ENCODE results near the gene AGPS. TPM values are rescaled to one million over a fixed set of nuclear protein-coding genes. Genes with fewer than 3 reads are reported as not detected.
"Not testable (repeated sequence)": the region's sequence is repeated elsewhere in the genome, so short reads cannot be mapped to it uniquely, and the experiment has no call there.

AGPS gene
- total and polyA plus RNA-seq, 7 experiments from 2014 or later, result 11.8 to 60.4 (median 21.8) TPM

DNA sequence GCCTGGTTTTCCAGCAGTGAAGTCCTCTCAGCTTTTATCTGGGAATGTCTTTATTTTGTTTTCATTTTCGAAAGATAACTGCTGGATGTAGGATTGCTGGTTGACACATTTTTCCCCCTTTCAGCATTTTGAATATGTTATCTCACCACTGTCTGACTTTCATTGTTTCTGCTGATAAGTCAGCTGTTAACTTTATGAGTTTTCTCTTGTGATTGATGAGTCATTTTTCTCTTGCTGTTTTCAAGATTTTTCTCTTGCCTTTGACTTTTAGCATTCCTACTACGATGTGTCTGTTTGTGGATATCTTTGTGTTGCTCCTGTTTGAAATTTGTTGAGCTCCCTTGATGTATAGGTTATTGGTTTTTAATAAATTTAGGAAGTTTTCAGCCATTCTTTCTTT lies 85.5 kb downstream of the AGPS start:
- H3K4me3 ChIP-seq (ENCODE audit: low read length), result no peak overlapping the region
- no peaks in the 10 kb centered on the region for H3K9me3 ChIP-seq (ENCODE audit: control insufficient read depth in 2 of 3, low read length in 3 of 3)
- H3K4me1 ChIP-seq (ENCODE audit: control insufficient read depth in 2 of 2, insufficient read depth in 2 of 2, low read length in 2 of 2), result no peaks in the 10 kb centered on the region
- intact Hi-C loops (cut with micrococcal nuclease), result no loop called here
- H3K27ac Mint-ChIP-seq, result no peak overlapping the region
- H3K9me3 Mint-ChIP-seq, result peaks cover 0 to 16% (median 6%) of the 10 kb centered on the region in 11 donors
- ChIA-PET CTCF (no interaction called here), POLR2A (no interaction called here)
- no peaks in the 10 kb centered on the region for H3K27me3 ChIP-seq (ENCODE audit: control insufficient read depth in 2 of 2, insufficient read depth in 2 of 2, low read length in 2 of 2)
- peaks cover 9 to 64% (median 59%) of the 10 kb centered on the region in 5 donors for H3K36me3 Mint-ChIP-seq
- ATAC-seq, result no peak
- H3K4me3 Mint-ChIP-seq, result no peak overlapping the region
- H3K27me3 Mint-ChIP-seq, result no peaks in the 10 kb centered on the region
- DNase-seq, result no peak
- no peak overlapping the region for H3K27ac ChIP-seq (ENCODE audit: low read depth, low read length)
- H3K4me1 Mint-ChIP-seq, result peaks cover 0 to 1% (median 0%) of the 10 kb centered on the region in 7 donors
- peaks cover 0 to 4% (median 0%) of the 10 kb centered on the region in 3 experiments for H3K36me3 ChIP-seq (ENCODE audit: control insufficient read depth in 2 of 3, insufficient read depth in 3 of 3, low read length in 3 of 3)

DNA sequence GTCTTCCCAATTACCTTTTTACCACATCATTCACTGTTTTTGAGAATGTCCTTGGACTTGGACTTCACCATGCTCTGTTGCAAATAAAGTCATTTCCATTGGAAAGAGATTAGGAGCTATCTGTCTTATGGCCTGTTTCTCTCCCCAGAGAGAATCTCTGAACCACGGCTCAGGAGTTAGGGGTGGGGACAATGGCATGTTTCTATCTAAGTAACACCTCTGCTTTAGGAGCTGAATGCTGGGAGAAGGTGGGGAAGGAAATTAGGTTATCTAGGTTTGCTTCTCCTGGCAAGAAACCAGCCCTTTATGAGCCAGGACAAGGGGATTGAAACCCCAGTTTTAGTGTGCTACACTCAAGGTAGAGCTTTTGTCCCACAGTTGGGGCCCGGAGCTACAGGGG lies 86.3 kb downstream of the AGPS start:
- Histone ChIP-seq H3K27me3 (ENCODE audit: control insufficient read depth in 2 of 2, insufficient read depth in 2 of 2, low read length in 2 of 2) (no peaks in the 10 kb centered on the region), H3K4me1 (ENCODE audit: control insufficient read depth in 2 of 2, insufficient read depth in 2 of 2, low read length in 2 of 2) (no peaks in the 10 kb centered on the region), H3K4me3 (ENCODE audit: low read length) (no peak overlapping the region), H3K9me3 (ENCODE audit: control insufficient read depth in 2 of 3, low read length in 3 of 3) (no peaks in the 10 kb centered on the region), H3K36me3 (ENCODE audit: control insufficient read depth in 2 of 3, insufficient read depth in 3 of 3, low read length in 3 of 3) (peaks cover 0 to 4% (median 0%) of the 10 kb centered on the region in 3 experiments), H3K27ac (ENCODE audit: low read depth, low read length) (no peak overlapping the region)
- POLR2A ChIA-PET, result no interaction called here
- CTCF ChIA-PET, result no interaction called here
- no peak for ATAC-seq
- no peak overlapping the region for H3K27ac Mint-ChIP-seq
- peaks cover 9 to 69% (median 65%) of the 10 kb centered on the region in 5 donors for H3K36me3 Mint-ChIP-seq
- no peak for DNase-seq
- peaks cover 0 to 16% (median 6%) of the 10 kb centered on the region in 11 donors for H3K9me3 Mint-ChIP-seq
- no peak overlapping the region for H3K4me3 Mint-ChIP-seq
- H3K4me1 Mint-ChIP-seq, result no peaks in the 10 kb centered on the region
- intact Hi-C loops (cut with micrococcal nuclease), result no loop called here
- no peaks in the 10 kb centered on the region for H3K27me3 Mint-ChIP-seq

DNA sequence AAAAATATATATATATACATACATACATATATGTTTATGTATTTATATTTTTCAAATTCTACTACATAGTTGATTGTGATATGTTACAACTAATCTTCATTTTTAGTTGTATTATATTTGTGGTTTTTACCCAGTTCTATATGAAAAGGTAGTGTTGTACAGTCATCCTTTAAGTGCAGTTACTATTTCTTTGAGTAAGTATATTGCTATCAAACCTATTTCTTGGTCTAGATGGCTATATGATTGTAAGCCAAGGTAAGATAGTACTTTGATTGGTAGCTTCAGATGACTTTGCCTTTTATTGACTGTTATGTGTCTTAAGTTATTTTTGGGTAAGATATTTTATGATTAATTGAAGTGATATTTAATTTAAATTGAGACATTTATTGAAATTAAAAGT lies 89.6 kb downstream of the AGPS start:
- intact Hi-C loops (cut with micrococcal nuclease), result loop anchor here in 1 of 2 donors (10.0 kb wide), 1 partner anchor 283 kb away; no protein-coding TSS in a partner anchor
- POLR2A ChIA-PET, result interaction anchor here (0.7 kb wide), 1 partner anchor 27 kb away, joined by 3 read pairs; no protein-coding TSS in a partner anchor
- H3K36me3 Mint-ChIP-seq, result peaks cover under 1 to 59% (median 47%) of the 10 kb centered on the region in 5 donors

DNA sequence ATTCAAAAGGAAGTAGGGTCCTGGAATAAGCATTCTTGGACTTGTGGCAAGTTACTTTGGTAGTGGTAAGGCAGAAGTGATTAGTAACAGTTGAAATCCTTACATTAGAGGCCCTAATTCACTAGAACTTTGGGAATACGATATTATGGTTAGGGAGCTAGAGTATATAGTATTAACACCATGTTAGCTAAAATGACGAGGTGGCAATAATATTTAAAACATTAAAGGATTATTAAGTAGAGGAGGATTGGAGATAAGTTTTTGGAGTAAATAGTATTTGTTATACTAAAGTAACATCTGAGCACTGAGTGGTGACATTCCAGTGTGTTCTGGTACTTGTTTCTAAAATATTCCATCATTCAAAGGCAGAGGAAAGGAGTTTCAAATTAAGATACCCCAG lies 91.0 kb downstream of the AGPS start:
- POLR2A ChIA-PET, result no interaction called here
- no peaks in the 10 kb centered on the region for H3K4me1 Mint-ChIP-seq
- H3K27ac Mint-ChIP-seq, result no peak overlapping the region
- no peaks in the 10 kb centered on the region for H3K27me3 Mint-ChIP-seq
- H3K36me3 ChIP-seq (ENCODE audit: control insufficient read depth in 2 of 3, insufficient read depth in 3 of 3, low read length in 3 of 3), result peaks cover 0 to 4% (median 0%) of the 10 kb centered on the region in 3 experiments
- peaks cover 0 to 46% (median 35%) of the 10 kb centered on the region in 5 donors for H3K36me3 Mint-ChIP-seq
- H3K9me3 Mint-ChIP-seq, result peaks cover 0 to 7% (median 0%) of the 10 kb centered on the region in 11 donors
- no peaks in the 10 kb centered on the region for H3K27me3 ChIP-seq (ENCODE audit: control insufficient read depth in 2 of 2, insufficient read depth in 2 of 2, low read length in 2 of 2)
- no peak overlapping the region for H3K4me3 Mint-ChIP-seq
- no peak for DNase-seq
- no peaks in the 10 kb centered on the region for H3K4me1 ChIP-seq (ENCODE audit: control insufficient read depth in 2 of 2, insufficient read depth in 2 of 2, low read length in 2 of 2)
- intact Hi-C loops (cut with micrococcal nuclease), result loop anchor here in 1 of 2 donors (10.0 kb wide), 1 partner anchor 281 kb away; no protein-coding TSS in a partner anchor
- CTCF ChIA-PET, result interaction anchor here (0.7 kb wide), 1 partner anchor 317 kb away, joined by 3 read pairs; no protein-coding TSS in a partner anchor
- no peak for ATAC-seq
- H3K9me3 ChIP-seq (ENCODE audit: control insufficient read depth in 2 of 3, low read length in 3 of 3), result no peaks in the 10 kb centered on the region
- H3K4me3 ChIP-seq (ENCODE audit: low read length), result no peak overlapping the region
- H3K27ac ChIP-seq (ENCODE audit: low read depth, low read length), result no peak overlapping the region

More for the DNA sequence above, 89.6 kb downstream of the AGPS start:
- H3K27ac Mint-ChIP-seq, result no peak overlapping the region
- Histone ChIP-seq H3K27ac (ENCODE audit: low read depth, low read length) (no peak overlapping the region), H3K36me3 (ENCODE audit: control insufficient read depth in 2 of 3, insufficient read depth in 3 of 3, low read length in 3 of 3) (peaks cover 0 to 4% (median 0%) of the 10 kb centered on the region in 3 experiments), H3K4me3 (ENCODE audit: low read length) (no peak overlapping the region), H3K27me3 (ENCODE audit: control insufficient read depth in 2 of 2, insufficient read depth in 2 of 2, low read length in 2 of 2) (no peaks in the 10 kb centered on the region), H3K9me3 (ENCODE audit: control insufficient read depth in 2 of 3, low read length in 3 of 3) (no peaks in the 10 kb centered on the region), H3K4me1 (ENCODE audit: control insufficient read depth in 2 of 2, insufficient read depth in 2 of 2, low read length in 2 of 2) (no peaks in the 10 kb centered on the region)
- H3K27me3 Mint-ChIP-seq, result no peaks in the 10 kb centered on the region
- no peak overlapping the region for H3K4me3 Mint-ChIP-seq
- ATAC-seq (no peak), DNase-seq (no peak)
- CTCF ChIA-PET, result no interaction called here
- no peaks in the 10 kb centered on the region for H3K4me1 Mint-ChIP-seq
- peaks cover 0 to 12% (median 5%) of the 10 kb centered on the region in 11 donors for H3K9me3 Mint-ChIP-seq

DNA sequence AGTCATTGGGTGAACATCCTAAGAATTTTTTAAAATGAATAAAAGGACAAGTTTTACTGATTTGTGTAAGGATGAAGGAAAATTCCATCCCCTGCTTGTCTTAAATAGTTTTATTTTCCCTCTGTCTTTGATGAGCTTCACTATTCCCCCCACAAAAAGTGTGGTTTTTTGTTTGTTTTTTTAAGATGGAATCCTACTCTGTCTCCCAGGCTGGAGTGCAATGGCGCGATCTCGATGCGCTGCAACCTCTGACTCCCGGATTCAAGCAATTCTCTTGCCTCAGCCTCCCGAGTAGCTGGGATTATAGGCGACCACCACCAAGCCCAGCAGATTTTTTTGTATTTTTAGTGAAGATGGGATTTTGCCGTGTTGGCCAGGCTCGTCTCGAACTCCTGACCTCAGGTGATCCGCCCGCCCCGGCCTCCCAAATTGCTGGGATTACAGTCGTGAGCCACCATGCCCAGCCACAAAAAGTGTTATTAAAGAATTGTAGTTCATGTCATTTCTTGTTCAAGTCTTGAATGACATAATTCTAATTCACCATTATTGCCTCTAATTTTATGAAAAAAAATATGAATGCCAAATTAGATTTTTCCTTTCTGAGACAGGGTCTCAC lies 91.7 kb downstream of the AGPS start:
- peaks cover 0 to 4% (median 0%) of the 10 kb centered on the region in 3 experiments for H3K36me3 ChIP-seq (ENCODE audit: control insufficient read depth in 2 of 3, insufficient read depth in 3 of 3, low read length in 3 of 3)
- POLR2A ChIA-PET, result no interaction called here

DNA sequence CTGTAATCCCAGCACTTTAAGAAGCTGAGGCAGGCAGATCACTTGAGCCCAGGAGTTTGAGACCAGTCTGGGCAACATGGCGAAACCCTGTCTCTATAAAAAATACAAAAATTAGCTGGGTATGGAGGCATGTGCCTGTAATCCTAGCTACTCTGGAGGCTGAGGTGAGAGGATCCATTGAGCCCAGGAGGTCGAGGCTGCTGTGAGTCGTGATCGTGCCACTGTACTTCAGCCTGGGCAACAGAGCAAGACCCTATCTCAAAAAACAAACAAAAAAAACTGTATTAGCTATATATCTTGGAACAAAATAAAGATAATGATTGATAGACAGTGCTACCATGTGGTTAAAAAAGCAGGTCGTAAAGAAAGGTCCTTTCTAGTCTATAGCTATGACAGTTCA lies 93.1 kb downstream of the AGPS start:
- POLR2A ChIA-PET; H3K4me3 ChIP-seq (ENCODE audit: low read length); H3K36me3 ChIP-seq (ENCODE audit: control insufficient read depth in 2 of 3, insufficient read depth in 3 of 3, low read length in 3 of 3); H3K27me3 Mint-ChIP-seq; CTCF ChIA-PET; ATAC-seq; H3K9me3 Mint-ChIP-seq; H3K4me3 Mint-ChIP-seq; DNase-seq; H3K27me3 ChIP-seq (ENCODE audit: control insufficient read depth in 2 of 2, insufficient read depth in 2 of 2, low read length in 2 of 2); H3K4me1 ChIP-seq (ENCODE audit: control insufficient read depth in 2 of 2, insufficient read depth in 2 of 2, low read length in 2 of 2); H3K27ac Mint-ChIP-seq; H3K4me1 Mint-ChIP-seq; H3K27ac ChIP-seq (ENCODE audit: low read depth, low read length); H3K9me3 ChIP-seq (ENCODE audit: control insufficient read depth in 2 of 3, low read length in 3 of 3): not testable (repeated sequence)
- intact Hi-C loops (cut with micrococcal nuclease), result loop anchor here in 1 of 2 donors (10.0 kb wide), 1 partner anchor 279 kb away; no protein-coding TSS in a partner anchor
- H3K36me3 Mint-ChIP-seq, result peaks cover 0 to 29% (median 24%) of the 10 kb centered on the region in 5 donors

More for the DNA sequence above, 91.7 kb downstream of the AGPS start:
- Mint-ChIP-seq H3K36me3 (peaks cover 0 to 41% (median 29%) of the 10 kb centered on the region in 5 donors), H3K4me1 (no peaks in the 10 kb centered on the region), H3K9me3 (peaks cover 0 to 7% (median 0%) of the 10 kb centered on the region in 11 donors), H3K27ac (no peak overlapping the region), H3K27me3 (no peaks in the 10 kb centered on the region), H3K4me3 (no peak overlapping the region)
- no peaks in the 10 kb centered on the region for H3K9me3 ChIP-seq (ENCODE audit: control insufficient read depth in 2 of 3, low read length in 3 of 3)
- H3K27me3 ChIP-seq (ENCODE audit: control insufficient read depth in 2 of 2, insufficient read depth in 2 of 2, low read length in 2 of 2), result no peaks in the 10 kb centered on the region
- DNase-seq, result no peak
- intact Hi-C loops (cut with micrococcal nuclease), result loop anchor here in 1 of 2 donors (10.0 kb wide), 1 partner anchor 281 kb away; no protein-coding TSS in a partner anchor
- CTCF ChIA-PET, result no interaction called here
- no peak for ATAC-seq
- no peaks in the 10 kb centered on the region for H3K4me1 ChIP-seq (ENCODE audit: control insufficient read depth in 2 of 2, insufficient read depth in 2 of 2, low read length in 2 of 2)
- H3K27ac ChIP-seq (ENCODE audit: low read depth, low read length), result no peak overlapping the region
- no peak overlapping the region for H3K4me3 ChIP-seq (ENCODE audit: low read length)

All from naive thymus-derived CD4-positive, alpha-beta T cell (primary cell).